Transverse colon (tissue), 4 donors: Measurements from ENCODE around the gene IFT122.

Source experiments
- CTCF ChIP-seq, 5 experiments: fragments of 200-600 bp in 3 of 5; fragments of 450-650 bp in 2 of 5; sonication (generic) in 3 of 5; IDR thresholded peaks; 1 replicate in 2 of 5; 2 replicates in 3 of 5; pipeline ENCODE4 v1.5.1; 2016 to 2017; ENCODE audit warnings: antibody characterized with exemption in 5 of 5, inconsistent platforms in 3 of 5, mild to moderate bottlenecking in 2 of 5, moderate library complexity in 1 of 5
- EP300 ChIP-seq: sonication (generic); formaldehyde crosslinking; IDR thresholded peaks from one replicate; pipeline ENCODE4 v1.6.1; 2017; ENCODE audit warnings: antibody characterized with exemption, low read depth
- POLR2A ChIP-seq: fragments of 450-650 bp; IDR thresholded peaks from one replicate; pipeline ENCODE4 v1.6.1; 2016; ENCODE audit warnings: antibody characterized with exemption, mild to moderate bottlenecking, moderate library complexity
- POLR2AphosphoS5 ChIP-seq, 3 donors: sonication (generic); formaldehyde crosslinking; IDR thresholded peaks; one replicate each; pipeline ENCODE4 v1.6.1; 2016; ENCODE audit warnings: antibody characterized with exemption in 3 of 3

- no peak for TF ChIP-seq CTCF (IDR thresholded peaks at IDR 0.05)
- no peak for TF ChIP-seq POLR2A
- no peak for TF ChIP-seq EP300
- TF ChIP-seq POLR2AphosphoS5 (IDR thresholded peaks at IDR 0.05): no peak
Observed at GRCh38 chr3:129521611-129522010, 81.6 kb downstream of the IFT122 start.
